GM12801 (cell line): ENCODE results near the gene SVOPL.

Source experiments
- CTCF ChIP-seq: IDR thresholded peaks from one replicate; pipeline ENCODE4 v1.5.1; 2011; ENCODE audit warnings: control low read depth; ENCODE audit not compliant: insufficient read length; ENCODE audit errors: extremely low read depth

Gene SVOPL

GRCh38 chr7:138565451-138566114 is 135.6 kb downstream of the SVOPL start:
- no peak for TF ChIP-seq CTCF

- TF ChIP-seq CTCF = no peak
These were observed 136.1 kb downstream of the SVOPL start for GRCh38 chr7:138565071-138565450.

GRCh38 chr7:138564365-138564764 is 136.8 kb downstream of the SVOPL start:
- no peak for TF ChIP-seq CTCF

GRCh38 chr7:138563808-138564207 is 137.4 kb downstream of the SVOPL start:
- no peak for TF ChIP-seq CTCF

- no peak for TF ChIP-seq CTCF
These were observed 141.7 kb downstream of the SVOPL start for GRCh38 chr7:138559448-138559847.

GRCh38 chr7:138556771-138557484 is 144.2 kb downstream of the SVOPL start:
- no peak for TF ChIP-seq CTCF

- TF ChIP-seq CTCF = no peak
These were observed 145.5 kb downstream of the SVOPL start for GRCh38 chr7:138555684-138556083.
